Measurements from ENCODE around the gene ZEB2.

ZEB2 gene

GRCh38 chr2:144470334-144470733 is 49.6 kb downstream of the ZEB2 start:
- DNase-seq (ENCODE audit: low read depth) = no peak

DNA sequence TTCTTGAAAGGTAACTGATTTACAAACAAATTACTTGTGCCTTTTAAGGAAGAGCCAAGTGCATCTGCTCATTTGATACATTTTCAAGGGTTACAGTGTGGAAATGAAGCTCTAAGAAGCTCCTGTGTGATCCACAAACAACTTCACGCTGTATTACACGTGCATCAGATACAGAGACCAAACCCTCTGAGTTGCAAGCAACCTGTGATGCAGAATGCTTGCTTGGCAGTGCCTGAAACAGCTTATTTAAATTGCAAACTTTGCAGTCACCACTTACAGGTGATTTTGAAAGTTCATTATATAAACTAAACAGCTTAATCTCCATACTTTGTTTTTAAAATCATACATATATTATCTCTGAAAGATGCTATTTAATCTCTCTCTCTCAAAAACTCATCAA is 50.1 kb downstream of the ZEB2 start:
- DNase-seq (ENCODE audit: low read depth) = no peak

GRCh38 chr2:144468823-144469595 is 50.9 kb downstream of the ZEB2 start:
- DNase-seq (ENCODE audit: low read depth) = no peak

- no peak for DNase-seq (ENCODE audit: low read depth)
Measured at GRCh38 chr2:144467502-144468137, 52.3 kb downstream of the ZEB2 start.

DNA sequence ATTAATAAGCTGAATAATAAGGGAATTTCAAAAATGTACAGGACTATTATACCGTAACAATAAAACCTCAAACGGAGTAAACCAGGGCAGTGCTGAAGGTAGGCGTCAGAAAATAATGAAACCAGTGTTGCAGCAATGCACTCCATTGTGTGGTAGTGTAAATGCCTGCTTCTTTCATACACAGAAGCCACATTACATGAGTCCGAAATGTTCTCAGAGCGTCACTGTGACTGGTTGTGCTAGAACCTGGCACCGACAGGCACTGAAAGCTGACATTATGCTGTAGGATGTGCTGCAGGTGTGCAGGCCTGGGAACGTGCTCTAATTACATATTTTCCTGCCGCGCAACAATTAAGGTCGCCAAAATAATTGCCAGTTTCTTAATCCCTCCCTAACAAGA is 53.3 kb downstream of the ZEB2 start:
- DNase-seq (ENCODE audit: low read depth) = no peak

DNA sequence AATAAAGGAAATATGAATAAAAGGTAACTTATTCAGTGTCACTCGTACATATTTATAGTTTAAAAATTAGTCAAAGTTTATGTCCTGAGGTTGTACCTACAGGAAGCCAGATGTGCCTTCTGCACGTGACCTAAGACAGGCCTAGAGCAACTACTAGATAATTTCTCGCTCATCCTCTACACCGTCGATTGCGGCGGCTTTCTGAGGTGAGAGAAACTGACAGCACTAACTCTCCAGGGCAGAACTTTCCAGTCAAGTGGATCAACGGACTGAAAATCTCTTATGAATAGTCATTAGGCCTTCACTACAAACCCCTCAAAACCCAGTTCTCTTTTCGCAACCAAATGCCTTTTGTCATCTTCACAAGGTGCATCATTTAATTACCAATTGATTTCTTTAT is 54.2 kb downstream of the ZEB2 start:
- no peak for DNase-seq (ENCODE audit: low read depth)

- no peak for DNase-seq (ENCODE audit: low read depth)
Measured at GRCh38 chr2:144464730-144465129, 55.2 kb downstream of the ZEB2 start.

GRCh38 chr2:144463266-144463665 is 56.7 kb downstream of the ZEB2 start:
- DNase-seq (ENCODE audit: low read depth) = no peak

DNA sequence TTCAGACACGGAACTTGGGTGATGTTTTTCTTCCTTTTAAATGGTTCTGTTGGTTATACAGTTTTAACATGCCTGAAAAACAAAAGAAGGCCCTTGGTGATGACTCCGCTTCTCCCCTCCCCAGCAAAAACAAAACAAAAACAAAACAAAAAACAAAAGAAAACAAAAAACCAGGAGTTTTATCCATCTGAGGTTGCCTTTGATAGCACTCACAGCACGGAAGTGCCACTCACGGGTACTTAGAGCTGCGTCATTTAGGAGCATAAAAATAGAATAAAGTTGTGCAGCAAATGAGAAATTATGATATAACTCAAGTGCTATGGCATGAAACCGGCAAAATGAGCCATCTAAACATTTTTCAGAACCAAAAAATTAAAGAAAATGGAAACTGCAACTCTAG is 57.7 kb downstream of the ZEB2 start:
- no peak for DNase-seq (ENCODE audit: low read depth)

GRCh38 chr2:144461308-144461766 is 58.6 kb downstream of the ZEB2 start:
- peak; percentile 80 for DNase-seq (ENCODE audit: low read depth)

DNA sequence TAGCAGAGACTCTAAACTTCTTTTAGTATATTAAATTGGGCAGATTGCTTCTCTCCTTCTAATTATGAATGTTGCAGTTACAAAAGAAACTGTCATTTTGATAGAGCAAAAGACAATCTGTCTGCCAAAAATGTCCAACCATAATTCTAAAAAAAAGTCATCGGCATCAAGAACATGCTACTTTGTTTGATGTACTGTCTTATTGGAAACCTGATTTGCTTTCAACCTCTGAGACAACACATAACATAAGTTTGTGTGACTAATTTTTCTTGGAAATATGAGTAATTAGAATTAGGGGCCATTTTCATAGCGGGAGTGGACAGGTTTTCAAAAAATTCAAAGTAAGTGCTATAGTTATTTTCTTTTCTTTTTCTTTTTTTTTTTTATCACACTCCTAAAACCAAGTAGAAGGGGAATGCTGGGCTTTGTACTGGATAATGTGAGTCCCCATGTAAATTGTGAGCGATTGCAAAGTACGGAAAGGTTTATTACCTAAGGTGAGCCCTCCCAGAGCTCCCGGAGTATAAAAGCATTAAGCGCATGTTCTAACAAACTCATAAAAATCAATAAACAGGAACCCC is 59.1 kb downstream of the ZEB2 start:
- DNase-seq (ENCODE audit: low read depth) = no peak

DNA sequence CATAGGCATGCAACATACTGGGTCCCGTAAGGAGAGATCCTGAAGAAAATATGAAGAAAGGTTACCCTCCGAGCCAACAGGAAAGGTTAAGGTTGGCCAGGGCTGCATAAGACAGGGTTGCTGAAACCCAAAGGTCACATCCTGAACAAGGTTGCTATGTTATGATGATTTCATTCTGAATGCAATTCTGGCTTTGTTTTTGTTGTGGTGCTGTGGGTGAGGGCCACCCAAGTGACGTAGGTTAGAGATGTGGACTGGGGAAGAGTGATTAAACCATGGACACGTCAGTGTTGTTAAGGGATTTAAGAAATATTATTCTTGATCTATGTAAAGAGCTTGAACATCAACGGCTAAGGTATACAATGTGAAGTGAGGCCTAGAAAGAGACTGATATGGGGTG is 60.0 kb downstream of the ZEB2 start:
- DNase-seq (ENCODE audit: low read depth) = peak; percentile 79

GRCh38 chr2:144459286-144459685 is 60.6 kb downstream of the ZEB2 start:
- no peak for DNase-seq (ENCODE audit: low read depth)

DNA sequence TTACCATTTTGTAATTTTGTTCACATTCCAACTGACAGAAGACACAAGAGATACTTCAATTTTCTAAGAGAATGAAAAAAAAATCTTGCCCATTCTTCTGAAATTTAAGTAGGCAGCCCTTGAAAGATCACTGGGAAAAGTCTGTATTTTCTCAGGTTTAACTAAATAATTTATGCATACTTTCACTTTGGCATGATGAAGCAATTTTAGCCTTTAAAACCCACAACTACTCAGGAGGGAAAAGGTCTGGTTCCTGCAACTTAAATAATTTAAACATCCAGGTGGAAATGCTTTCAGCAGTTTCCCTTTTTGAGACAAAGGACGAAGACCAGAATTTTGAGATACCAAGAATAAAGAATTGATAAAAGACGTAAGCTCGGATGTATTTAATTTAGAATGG is 61.4 kb downstream of the ZEB2 start:
- DNase-seq (ENCODE audit: low read depth) = no peak

DNA sequence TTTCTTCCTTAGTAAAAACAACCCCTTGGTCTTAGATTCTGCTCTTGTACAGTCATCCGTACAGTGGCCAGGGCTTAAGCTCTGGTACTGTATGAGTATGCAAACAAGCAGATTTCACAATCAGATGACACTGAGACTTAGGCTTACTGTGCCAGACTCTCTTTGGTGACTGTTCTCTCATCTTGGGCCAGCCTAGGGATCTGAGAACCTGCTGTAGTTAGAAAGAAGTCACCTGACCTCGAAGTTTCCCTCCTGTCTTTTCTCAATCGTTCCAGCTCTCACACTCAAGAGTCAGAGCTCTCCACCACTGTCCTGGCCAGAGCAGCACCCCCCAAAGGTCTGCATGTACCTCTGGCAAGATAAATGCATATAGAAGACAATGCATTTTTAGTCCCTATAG is 63.2 kb downstream of the ZEB2 start:
- DNase-seq (ENCODE audit: low read depth) = peak; percentile 88

GRCh38 chr2:144455987-144456386 is 63.9 kb downstream of the ZEB2 start:
- no peak for DNase-seq (ENCODE audit: low read depth)

GRCh38 chr2:144454466-144455287 is 65.2 kb downstream of the ZEB2 start:
- DNase-seq (ENCODE audit: low read depth) = no peak

GRCh38 chr2:144453486-144454158 is 66.3 kb downstream of the ZEB2 start:
- peak; percentile 44 for DNase-seq (ENCODE audit: low read depth)

- DNase-seq (ENCODE audit: low read depth) = peak; percentile 44
Measured at GRCh38 chr2:144452989-144453336, 67.0 kb downstream of the ZEB2 start.

- peak; percentile 48 for DNase-seq (ENCODE audit: low read depth)
Measured at GRCh38 chr2:144452169-144452988, 67.5 kb downstream of the ZEB2 start.

DNA sequence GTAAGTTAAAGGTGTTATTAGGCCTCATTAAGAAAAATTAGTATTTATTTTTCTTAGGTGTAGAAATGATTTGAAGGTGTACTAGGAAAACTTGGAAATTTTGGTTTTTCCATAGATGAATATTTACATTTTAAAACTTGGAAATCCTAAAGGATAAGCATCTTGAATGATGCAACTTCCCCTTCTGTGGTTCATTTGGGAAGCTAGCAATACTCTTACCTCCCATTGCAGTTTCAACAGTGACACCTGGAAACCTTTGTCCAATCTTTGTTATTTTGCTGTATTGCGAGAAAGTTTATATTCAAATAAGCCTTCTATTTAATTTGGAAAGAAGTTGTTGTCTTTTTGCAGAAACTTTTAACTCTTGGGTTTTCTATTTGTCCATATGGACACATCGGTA is 68.5 kb downstream of the ZEB2 start:
- no peak for DNase-seq (ENCODE audit: low read depth)

Measured in fibroblast of gingiva (primary cell).